OCI-LY7 (cell line): ENCODE data around the gene EVA1B. TPM values are rescaled to one million over a fixed set of nuclear protein-coding genes. Genes with fewer than 3 reads are reported as not detected.

Source experiments
- BruUV-seq: library from RNA; stranded (reverse); fragments of 400-500 nt; replicated peaks from 2 replicates; lab custom pipeline; 2021; lab: Mats Ljungman, UMichigan
- CTCF ChIA-PET: fragments of 300-600 bp; sonication (Branson Sonifier 250); formaldehyde crosslinking; loops from one replicate; lab custom pipeline; 2022; ENCODE audit warnings: antibody characterized with exemption; ENCODE audit not compliant: unreplicated experiment; lab: Charles Lee
- POLR2A ChIA-PET: fragments of 300-600 bp; sonication (Branson Sonifier 250); formaldehyde crosslinking; loops from one replicate; lab custom pipeline; 2022; ENCODE audit warnings: antibody characterized with exemption; lab: Charles Lee
- DNase-seq: peaks from one replicate; pipeline ENCODE4 v3.0.0-alpha.2; 2015; ENCODE audit warnings: low spot score
- H2AFZ ChIP-seq: fragments of 200-600 bp; sonication (generic), shearing (Covaris generic); 2 replicates; pipeline ENCODE4 v1.6.1; 2014; ENCODE audit warnings: mild to moderate bottlenecking, antibody characterized with exemption, low read length, moderate library complexity
- H3K27ac ChIP-seq: fragments of 200-600 bp; sonication (generic); 2 replicates; pipeline ENCODE4 v1.5.1; 2014; ENCODE audit warnings: mixed run types, low read depth, mild to moderate bottlenecking, moderate library complexity, low read length, inconsistent platforms; ENCODE audit not compliant: poor library complexity, severe bottlenecking
- H3K36me3 ChIP-seq: fragments of 200-600 bp; sonication (generic); 2 replicates; pipeline ENCODE4 v1.6.1; 2014; ENCODE audit warnings: mild to moderate bottlenecking, antibody characterized with exemption, low read length, moderate library complexity, mixed read lengths; ENCODE audit not compliant: insufficient read depth
- H3K4me1 ChIP-seq: fragments of 200-600 bp; sonication (generic); 2 replicates; pipeline ENCODE4 v1.5.1; 2014; ENCODE audit warnings: mild to moderate bottlenecking, low read length; ENCODE audit not compliant: insufficient read depth, poor library complexity, severe bottlenecking
- H3K4me2 ChIP-seq: fragments of 200-600 bp; sonication (generic); 2 replicates; pipeline ENCODE4 v1.6.1; 2014; ENCODE audit warnings: mild to moderate bottlenecking, low read length
- H3K4me3 ChIP-seq: fragments of 200-600 bp; sonication (generic); 2 replicates; pipeline ENCODE4 v1.5.1; 2014; ENCODE audit warnings: mild to moderate bottlenecking, low read depth, low read length; ENCODE audit not compliant: poor library complexity, severe bottlenecking
- H3K79me2 ChIP-seq: fragments of 200-600 bp; sonication (generic); 2 replicates; pipeline ENCODE4 v1.6.1; 2016; ENCODE audit warnings: low read depth, mild to moderate bottlenecking, low read length, moderate library complexity, mixed read lengths; ENCODE audit not compliant: insufficient read depth
- H3K9me2 ChIP-seq: fragments of 200-600 bp; sonication (generic); 2 replicates; pipeline ENCODE4 v1.6.1; 2016; ENCODE audit warnings: mild to moderate bottlenecking, low read length, mixed read lengths; ENCODE audit not compliant: insufficient read depth
- H3K9me3 ChIP-seq: fragments of 200-600 bp; sonication (generic); 2 replicates; pipeline ENCODE4 v1.6.1; 2014; ENCODE audit warnings: mild to moderate bottlenecking, mixed run types, low read length, mixed read lengths
- H4K20me1 ChIP-seq: fragments of 200-600 bp; sonication (generic); 2 replicates; pipeline ENCODE4 v1.6.1; 2014; ENCODE audit warnings: mild to moderate bottlenecking, antibody characterized with exemption, low read length, moderate library complexity, mixed read lengths; ENCODE audit not compliant: insufficient read depth
- EZH2phosphoT487 ChIP-seq: fragments of 200-600 bp; sonication (generic); IDR thresholded peaks from 2 replicates; pipeline ENCODE4 v1.6.1; 2018; ENCODE audit warnings: low read depth, borderline replicate concordance, mild to moderate bottlenecking, mixed run types, antibody characterized with exemption, low read length, moderate library complexity, mixed read lengths
- intact Hi-C: fragments of 100-400 bp; cut with micrococcal nuclease; formaldehyde crosslinking; loops from one replicate; pipeline ENCODE4 v1.10.0; 2022; ENCODE audit not compliant: unreplicated experiment
- total RNA-seq, 2 experiments: library from RNA; depleted of rRNA in 1 of 2; stranded (reverse); fragments of >200 nt in 1 of 2; shearing (Covaris generic) in 1 of 2; gene quantifications; 2 replicates each; pipeline ENCODE4 v1.2.3, GENCODE V29; 2014 to 2022
- TF ChIP-seq, protein P1 (sequence below): fragments of 200-600 bp; sonication (generic); conservative IDR thresholded peaks from 2 replicates; pipeline ENCODE4 v1.5.1; 2014; ENCODE audit warnings: mild to moderate bottlenecking, antibody characterized with exemption, low read length, moderate library complexity, mixed read lengths

EVA1B gene
- total RNA-seq, 2 experiments from 2014 or later = 0.84 to 2.0 TPM

DNA sequence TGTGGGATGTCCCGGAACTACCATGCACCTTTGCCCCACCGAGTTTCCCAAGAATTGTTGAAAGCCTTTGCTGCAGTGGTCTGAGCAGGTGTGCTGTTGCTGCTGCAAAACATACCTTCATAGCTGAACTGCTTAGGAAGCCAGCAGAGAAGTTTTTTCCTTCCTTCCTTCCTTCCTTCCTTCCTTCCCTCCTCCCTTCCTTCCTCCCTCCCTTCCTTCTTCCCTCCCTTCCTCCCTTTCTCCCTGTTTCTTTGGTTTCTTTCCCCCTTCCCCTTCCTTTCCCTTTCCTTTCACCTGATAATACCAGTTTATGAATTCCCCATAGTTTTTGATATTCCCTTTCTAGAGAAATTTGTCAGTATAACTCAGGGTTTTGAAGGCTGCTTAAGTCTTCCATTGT, 28.1 kb downstream of the EVA1B start:
- H3K27ac ChIP-seq = no peak overlapping the region
- peaks cover 91% of the 10 kb centered on the region for H3K36me3 ChIP-seq
- no peak overlapping the region for H3K4me2 ChIP-seq
- no peak overlapping the region for H3K4me3 ChIP-seq
- BruUV-seq = no TSS peak
- no peaks in the 10 kb centered on the region for H3K9me2 ChIP-seq
- DNase-seq = no peak
- H3K9me3 ChIP-seq = no peaks in the 10 kb centered on the region
- H2AFZ ChIP-seq = no peak overlapping the region
- TF ChIP-seq, protein P1, sequence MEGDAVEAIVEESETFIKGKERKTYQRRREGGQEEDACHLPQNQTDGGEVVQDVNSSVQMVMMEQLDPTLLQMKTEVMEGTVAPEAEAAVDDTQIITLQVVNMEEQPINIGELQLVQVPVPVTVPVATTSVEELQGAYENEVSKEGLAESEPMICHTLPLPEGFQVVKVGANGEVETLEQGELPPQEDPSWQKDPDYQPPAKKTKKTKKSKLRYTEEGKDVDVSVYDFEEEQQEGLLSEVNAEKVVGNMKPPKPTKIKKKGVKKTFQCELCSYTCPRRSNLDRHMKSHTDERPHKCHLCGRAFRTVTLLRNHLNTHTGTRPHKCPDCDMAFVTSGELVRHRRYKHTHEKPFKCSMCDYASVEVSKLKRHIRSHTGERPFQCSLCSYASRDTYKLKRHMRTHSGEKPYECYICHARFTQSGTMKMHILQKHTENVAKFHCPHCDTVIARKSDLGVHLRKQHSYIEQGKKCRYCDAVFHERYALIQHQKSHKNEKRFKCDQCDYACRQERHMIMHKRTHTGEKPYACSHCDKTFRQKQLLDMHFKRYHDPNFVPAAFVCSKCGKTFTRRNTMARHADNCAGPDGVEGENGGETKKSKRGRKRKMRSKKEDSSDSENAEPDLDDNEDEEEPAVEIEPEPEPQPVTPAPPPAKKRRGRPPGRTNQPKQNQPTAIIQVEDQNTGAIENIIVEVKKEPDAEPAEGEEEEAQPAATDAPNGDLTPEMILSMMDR = no peak
- no peak for TF ChIP-seq EZH2phosphoT487
- H3K79me2 ChIP-seq = no peaks in the 10 kb centered on the region
- ChIA-PET POLR2A (no interaction called here), CTCF (no interaction called here)
- H4K20me1 ChIP-seq = no peaks in the 10 kb centered on the region
- intact Hi-C loops = no loop called here
- H3K4me1 ChIP-seq = no peaks in the 10 kb centered on the region

DNA sequence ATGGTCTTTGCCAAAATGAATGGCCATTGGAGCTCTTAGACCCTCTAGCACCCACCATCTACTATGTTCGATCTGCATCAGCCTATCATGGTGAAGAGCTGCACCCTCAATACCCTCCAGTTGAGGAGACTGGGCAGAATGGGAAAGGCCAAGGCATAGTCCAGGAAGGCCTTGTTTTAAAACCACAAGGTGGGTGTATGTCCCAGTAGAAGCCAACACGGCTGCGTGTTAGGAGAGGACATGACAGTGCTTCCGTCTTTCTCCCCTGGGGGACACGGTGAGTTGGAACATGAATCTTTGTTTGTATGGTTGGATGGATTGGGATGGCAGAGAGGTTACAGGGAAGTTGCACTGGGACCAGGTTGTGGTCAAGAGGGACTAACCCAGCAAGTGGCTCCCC, 35.9 kb downstream of the EVA1B start:
- ChIA-PET POLR2A (interaction anchor here (0.7 to 0.8 kb wide), 3 partner anchors 15 to 357 kb away, joined by 3 to 4 read pairs (median 3); partner anchors contain the start of gene AGO3), CTCF (no interaction called here)
- no peak for DNase-seq
- H2AFZ ChIP-seq = no peak overlapping the region
- H3K36me3 ChIP-seq = peaks cover 98% of the 10 kb centered on the region
- H3K79me2 ChIP-seq = peaks cover 7% of the 10 kb centered on the region; the same call in 1 of the 2 replicates
- 0 out of 2 replicates have a peak, but pooled peaks cover 5% of the 10 kb centered on the region for H4K20me1 ChIP-seq
- BruUV-seq = no TSS peak
- H3K9me3 ChIP-seq = no peaks in the 10 kb centered on the region
- H3K4me3 ChIP-seq = no peak overlapping the region
- H3K4me2 ChIP-seq = no peak overlapping the region
- TF ChIP-seq EZH2phosphoT487 = no peak
- TF ChIP-seq, protein P1 = no peak
- H3K9me2 ChIP-seq = no peaks in the 10 kb centered on the region
- peaks cover 4% of the 10 kb centered on the region for H3K4me1 ChIP-seq
- no peak overlapping the region for H3K27ac ChIP-seq
- intact Hi-C loops = no loop called here

DNA sequence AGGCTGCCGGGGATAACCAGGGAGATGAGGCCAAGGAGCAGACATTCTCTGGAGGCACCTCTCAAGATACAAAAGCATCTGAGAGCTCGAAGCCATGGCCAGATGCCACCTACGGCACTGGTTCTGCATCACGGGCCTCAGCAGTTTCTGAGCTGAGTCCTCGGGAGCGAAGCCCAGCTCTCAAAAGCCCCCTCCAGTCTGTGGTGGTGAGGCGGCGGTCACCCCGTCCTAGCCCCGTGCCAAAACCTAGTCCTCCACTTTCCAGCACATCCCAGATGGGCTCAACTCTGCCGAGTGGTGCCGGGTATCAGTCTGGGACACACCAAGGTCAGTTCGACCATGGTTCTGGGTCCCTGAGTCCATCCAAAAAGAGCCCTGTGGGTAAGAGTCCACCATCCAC, 36.6 kb downstream of the EVA1B start:
- ChIA-PET POLR2A (interaction anchor here (0.6 to 0.8 kb wide), 3 partner anchors 16 to 356 kb away, joined by 3 to 4 read pairs (median 3); partner anchors contain the start of gene AGO3), CTCF (no interaction called here)
- no peak for TF ChIP-seq EZH2phosphoT487
- TF ChIP-seq, protein P1 = no peak
- Histone ChIP-seq H3K9me3 (no peaks in the 10 kb centered on the region), H3K4me2 (no peak overlapping the region), H3K79me2 (peaks cover 7% of the 10 kb centered on the region; the same call in 1 of the 2 replicates), H3K9me2 (no peaks in the 10 kb centered on the region), H3K36me3 (peaks cover 99% of the 10 kb centered on the region), H3K4me3 (no peak overlapping the region), H3K27ac (no peak overlapping the region), H3K4me1 (peaks cover 4% of the 10 kb centered on the region), H4K20me1 (0 out of 2 replicates have a peak, but pooled peaks cover 5% of the 10 kb centered on the region), H2AFZ (no peak overlapping the region)
- BruUV-seq = TSS peak; percentile 69
- DNase-seq = no peak
- intact Hi-C loops = no loop called here
